HG03045 (cell line): ENCODE results near the gene WDR20.
"Not testable (repeated sequence)": the region's sequence is repeated elsewhere in the genome, so short reads cannot be mapped to it uniquely, and the experiment has no call there.

Experiments used
- ATAC-seq: cut with Tn5 transposase; IDR thresholded peaks from one replicate; pipeline ENCODE4 v1.9.1; 2021; ENCODE audit warnings: mild to moderate bottlenecking, moderate library complexity; ENCODE audit not compliant: unreplicated experiment

Gene WDR20

GRCh38 chr14:102164241-102164641 lies 24.5 kb downstream of the WDR20 start:
- ATAC-seq = no peak

DNA sequence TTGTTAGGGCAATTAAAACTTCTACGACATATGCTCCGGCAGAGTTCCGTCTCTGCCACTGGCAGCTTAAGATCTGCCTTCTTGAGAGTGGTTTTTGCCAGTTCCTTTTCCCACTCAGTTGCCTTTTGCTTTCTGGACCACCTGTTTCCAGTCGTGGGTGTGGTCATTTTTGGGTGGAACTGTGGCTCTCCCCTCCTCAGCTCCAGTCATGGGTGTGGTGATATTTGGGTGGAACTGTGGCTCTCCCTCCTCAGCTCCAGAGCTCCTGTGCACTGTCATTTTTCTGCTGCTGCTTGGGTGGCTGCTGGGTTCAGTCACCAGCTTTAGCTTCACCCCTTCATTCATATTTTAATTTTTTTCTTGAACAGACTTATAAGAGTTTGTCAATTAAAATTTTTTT lies 25.3 kb downstream of the WDR20 start:
- ATAC-seq = no peak

GRCh38 chr14:102170061-102170460 lies 30.4 kb downstream of the WDR20 start:
- ATAC-seq = no peak

DNA sequence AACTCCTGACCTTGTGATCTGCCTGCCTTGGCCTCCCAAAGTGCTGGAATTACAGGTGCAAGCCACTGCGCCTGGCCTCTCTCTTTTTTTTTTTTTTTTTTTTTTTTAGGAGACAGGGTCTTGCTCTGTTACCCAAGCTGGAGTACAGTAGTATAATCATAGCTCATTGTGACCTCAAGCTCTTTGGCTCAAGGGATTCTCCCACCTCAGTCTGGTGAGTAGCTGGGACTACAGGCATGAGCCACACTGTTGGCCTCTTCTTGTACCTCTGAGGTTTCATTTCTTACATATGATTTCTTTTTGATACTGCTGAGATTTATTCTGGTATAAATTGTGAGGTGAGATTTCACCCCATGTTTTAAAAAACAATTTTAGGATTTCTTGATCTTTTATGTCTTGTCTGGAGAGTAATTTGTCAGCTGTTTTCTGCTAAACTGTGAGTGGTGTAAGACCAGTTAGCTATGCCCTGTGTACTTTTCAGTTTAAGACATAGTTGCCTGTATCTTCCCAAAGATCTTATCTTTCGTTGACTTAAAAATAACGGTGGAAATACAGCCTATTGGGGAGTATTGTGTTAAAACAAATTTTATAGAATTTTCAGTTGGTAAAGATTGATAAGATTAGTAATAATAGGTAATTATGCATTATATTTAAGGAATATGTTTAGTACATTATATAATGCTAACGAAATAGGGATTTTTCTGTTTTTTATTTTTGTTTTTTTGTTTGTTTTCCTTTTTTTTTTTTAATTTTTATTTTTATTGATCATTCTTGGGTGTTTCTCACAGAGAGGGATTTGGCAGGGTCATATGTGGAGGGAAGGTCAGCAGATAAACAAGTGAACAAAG lies 31.7 kb downstream of the WDR20 start:
- no peak for ATAC-seq

DNA sequence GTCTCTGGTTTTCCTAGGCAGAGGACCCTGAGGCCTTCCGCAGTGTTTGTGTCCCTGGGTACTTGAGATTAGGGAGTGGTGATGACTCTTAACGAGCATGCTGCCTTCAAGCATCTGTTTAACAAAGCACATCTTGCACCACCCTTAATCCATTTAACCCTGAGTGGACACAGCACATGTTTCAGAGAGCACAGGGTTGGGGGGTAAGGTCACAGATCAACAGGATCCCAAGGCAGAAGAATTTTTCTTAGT lies 32.2 kb downstream of the WDR20 start:
- not testable (repeated sequence) for ATAC-seq

DNA sequence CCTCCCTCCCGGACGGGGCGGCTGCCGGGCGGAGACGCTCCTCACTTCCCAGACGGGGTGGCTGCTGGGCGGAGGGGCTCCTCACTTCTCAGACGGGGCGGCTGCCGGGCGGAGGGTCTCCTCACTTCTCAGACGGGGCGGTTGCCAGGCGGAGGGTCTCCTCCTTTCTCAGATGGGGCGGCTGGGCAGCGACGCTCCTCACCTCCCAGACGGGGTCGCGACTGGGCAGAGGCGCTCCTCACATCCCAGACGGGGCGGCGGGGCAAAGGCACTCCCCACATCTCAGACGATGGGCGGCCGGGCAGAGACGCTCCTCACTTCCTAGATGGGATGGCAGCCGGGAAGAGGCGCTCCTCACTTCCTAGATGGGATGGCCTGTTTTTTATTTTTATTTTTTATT lies 33.0 kb downstream of the WDR20 start:
- ATAC-seq = not testable (repeated sequence)

DNA sequence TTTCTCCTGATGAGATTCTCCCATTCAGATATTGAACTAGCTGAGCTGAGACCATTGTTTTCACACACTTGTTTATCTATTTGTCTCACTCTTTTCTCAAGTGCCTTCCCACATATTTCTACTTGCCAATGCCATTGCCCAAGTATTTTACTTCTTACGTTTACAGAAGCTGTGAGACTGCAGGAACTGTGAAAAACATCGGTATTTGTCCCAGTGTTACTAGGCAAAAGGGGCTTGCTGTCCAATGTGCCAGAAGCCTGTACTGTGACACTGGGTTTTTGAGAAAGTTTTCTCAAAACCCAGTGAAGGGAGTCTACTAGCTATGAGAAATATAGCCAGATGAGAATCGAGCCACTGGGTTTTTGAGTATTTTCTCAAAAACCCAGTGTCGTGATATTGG lies 37.5 kb downstream of the WDR20 start:
- no peak for ATAC-seq

- ATAC-seq = no peak
Measured at GRCh38 chr14:102178806-102179205, 39.1 kb downstream of the WDR20 start.

DNA sequence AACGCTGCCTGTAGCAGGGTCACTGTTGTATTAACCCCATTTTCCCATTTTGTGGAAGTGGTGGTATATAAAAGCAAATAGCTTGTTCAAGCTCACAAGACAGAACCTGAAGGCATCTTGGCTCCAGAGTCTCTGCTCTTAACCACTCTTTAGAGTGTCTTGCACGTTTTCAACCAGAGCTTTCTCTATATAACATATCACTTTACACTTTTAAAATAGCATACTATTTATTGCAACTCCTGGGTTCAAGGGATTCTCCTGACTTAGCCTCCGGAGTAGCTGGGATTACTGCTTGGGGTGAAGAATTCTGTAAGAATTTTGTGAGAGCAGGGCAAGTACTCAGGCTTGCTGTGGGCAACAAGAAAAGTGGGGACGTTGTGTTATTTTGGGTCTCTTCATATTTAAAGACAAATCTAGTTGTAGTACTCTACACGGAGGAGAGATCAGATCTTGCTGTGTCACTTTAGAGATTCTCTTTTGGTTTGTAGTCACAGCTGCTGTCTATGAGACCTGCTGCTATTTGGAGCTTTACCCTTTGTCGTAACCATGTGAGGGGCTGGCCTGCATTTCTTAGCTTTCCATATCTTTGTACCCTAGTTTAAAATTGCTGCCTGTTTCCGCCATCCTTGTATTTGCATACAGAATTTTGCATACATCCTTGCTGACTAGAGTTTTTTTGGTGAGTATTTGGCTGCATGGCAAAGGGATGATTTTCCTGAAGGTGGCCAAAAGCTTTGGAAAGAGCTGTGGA lies 40.7 kb downstream of the WDR20 start:
- ATAC-seq = no peak

- no peak for ATAC-seq
Measured at GRCh38 chr14:102181187-102181586, 41.5 kb downstream of the WDR20 start.

GRCh38 chr14:102182190-102182589 lies 42.5 kb downstream of the WDR20 start:
- no peak for ATAC-seq

DNA sequence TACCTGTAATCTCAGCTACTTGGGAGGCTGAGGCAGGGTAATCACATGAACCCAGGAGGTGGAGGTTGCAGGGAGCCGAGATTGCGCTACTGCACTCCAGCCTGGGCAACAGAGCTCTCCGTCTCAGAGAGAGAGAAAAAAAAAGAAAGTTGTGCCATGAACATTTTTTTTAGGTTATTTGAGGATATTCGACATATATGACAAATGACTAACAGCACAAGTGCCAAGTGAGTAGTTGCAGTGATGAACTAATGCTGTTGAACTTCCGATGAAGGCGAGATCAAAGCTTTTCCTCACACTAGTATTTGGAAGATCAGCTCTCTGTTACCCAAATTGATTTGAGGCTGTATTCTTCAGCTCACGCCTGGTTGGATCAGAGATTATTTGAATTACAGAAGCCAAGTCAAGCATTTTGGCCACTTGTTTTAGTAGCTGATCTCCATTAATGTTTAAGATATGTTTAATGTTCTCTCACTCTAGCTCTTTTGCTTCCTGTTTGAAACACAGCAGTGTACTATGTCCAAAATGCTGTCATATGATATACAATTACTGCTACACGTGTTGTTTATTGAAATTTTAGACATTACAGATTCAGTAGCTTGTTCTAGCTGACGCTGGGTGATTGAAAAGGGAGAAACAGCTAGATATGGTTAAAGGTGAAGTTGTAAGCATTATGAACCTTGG lies 43.4 kb downstream of the WDR20 start:
- no peak for ATAC-seq

GRCh38 chr14:102183886-102184285 lies 44.2 kb downstream of the WDR20 start:
- no peak for ATAC-seq

DNA sequence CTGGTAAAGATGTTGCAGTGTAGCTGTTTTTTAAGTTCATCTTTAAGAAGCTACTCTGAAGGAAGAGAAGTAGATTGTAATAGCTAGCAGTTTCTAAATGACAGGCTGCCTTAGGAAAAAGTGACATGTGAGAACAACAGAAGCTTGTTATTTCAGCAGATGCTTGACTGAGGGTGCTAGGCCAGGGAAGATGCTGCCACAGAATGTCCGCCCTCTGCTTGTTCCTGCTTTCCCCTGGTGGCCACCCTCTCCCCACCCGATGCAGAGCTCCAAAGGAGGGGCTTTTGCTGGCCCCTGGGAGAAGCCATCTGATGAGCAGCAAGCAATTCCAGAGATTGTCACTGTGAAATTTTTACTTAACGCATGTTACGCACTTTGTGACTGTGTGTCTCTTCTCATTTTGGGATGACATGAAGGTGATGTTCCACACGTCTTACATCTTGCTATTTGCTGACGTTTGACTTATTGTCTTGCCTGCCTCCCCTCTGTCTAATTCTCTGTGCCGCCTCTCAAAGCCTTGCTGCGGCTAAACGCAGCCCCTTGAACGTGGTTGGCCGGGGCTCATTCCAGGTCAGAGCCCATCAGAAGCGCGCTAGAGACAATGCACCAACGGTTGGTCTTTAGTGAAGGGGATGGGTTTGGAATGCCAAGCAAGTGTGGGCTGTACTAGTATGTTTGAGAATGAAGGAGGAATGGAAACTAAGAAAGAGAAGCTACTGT lies 44.8 kb downstream of the WDR20 start:
- no peak for ATAC-seq

DNA sequence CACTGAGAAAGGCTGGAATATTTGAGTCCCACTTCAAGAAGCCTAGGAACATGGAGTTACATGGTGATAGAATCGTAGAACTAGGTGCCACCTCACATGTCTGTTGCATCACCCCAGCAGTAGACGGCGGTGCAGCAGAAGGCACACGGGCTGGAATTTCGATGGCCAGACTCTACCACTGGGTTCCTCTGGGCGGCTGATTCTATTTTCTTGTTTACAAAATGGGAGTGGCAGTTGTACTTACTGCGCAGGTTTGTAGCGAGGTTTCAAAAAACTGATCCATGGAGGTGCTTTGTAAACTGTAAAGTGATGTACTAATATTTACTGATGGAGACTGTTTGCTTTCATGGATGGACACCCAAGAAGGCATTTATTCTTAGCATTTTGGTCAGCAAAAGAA lies 45.7 kb downstream of the WDR20 start:
- ATAC-seq = no peak

DNA sequence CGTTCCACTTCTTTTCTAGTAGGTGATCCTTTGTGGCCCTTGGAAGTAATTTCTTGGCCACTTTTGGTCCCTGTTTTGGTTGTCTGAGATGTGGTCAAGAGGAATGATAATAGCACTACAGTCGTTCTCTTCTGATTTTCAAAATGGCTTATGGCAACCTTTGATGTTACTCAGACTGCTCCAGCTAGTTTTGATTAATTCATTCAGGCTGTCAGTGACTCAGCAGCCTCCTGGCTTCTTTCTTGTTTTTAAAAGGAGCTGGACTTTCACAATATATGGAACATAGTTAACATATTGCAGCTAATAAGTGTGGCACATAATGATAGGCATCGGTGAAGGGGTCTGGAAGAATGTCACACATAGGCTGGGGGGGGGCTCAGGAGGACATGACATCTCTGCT lies 47.3 kb downstream of the WDR20 start:
- no peak for ATAC-seq

DNA sequence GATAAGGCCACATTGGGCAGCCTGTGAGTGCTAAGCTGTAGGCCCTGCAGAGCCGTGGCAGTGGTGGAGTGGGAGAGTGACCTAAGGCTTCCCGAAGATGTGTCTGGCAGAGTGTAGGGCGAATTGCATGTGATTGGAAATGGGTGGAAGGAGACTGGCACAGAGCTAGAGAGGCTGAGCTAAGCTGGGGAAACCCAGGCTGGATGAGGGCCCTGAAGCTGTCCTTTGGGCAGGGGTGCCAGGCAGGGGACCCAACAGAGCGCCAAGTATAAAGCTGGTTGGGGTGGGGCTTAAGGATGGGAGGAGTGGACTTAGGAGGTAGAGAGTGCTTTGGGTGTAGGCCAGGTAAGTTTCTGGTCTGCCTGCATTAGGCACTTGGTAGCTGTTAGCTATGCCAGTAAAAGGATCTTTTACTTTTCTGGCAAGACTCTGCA lies 47.9 kb downstream of the WDR20 start:
- ATAC-seq = no peak

DNA sequence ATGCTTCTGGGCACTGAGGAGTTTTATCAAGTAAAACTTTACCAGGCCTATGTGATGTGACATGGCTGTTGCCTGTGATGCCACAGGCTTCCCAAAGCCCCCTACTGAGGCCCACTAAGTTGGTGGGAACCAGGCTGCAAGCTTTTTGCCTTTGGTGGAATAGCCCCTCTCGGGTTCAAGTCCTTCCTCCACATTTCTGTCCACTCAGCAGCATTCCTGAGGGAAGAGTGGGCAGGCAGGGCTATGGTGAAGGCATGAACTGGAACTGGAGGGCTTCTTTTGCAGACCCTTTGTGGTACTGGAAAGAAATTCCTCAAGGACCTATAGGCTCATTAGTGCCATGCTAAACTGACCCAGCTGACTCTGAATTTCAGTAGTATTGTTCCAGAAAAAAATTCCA lies 48.5 kb downstream of the WDR20 start:
- ATAC-seq = no peak

DNA sequence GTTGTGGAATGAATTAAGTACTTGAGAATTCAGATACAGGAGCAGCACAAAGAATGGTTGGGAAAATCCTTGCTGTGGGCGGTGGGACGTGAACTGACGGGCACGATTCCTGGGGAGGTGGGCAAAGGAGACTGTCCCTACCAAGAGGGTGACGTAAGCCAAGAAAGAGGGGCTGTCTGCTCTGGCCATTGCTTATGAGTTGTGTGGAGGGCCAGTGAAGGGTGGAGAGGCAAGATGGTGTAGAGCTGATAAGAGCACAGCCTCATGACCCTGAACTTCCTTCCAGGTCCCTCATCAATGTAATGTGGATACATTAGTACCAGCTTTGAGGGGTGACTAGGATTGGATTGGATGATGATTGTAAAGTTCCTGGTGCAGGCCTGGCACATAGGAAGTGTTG lies 50.2 kb downstream of the WDR20 start:
- ATAC-seq = no peak

GRCh38 chr14:102192840-102193502 lies 53.3 kb downstream of the WDR20 start:
- ATAC-seq = no peak

GRCh38 chr14:102194856-102195255 lies 55.2 kb downstream of the WDR20 start:
- ATAC-seq = no peak
